Measurements from ENCODE around the gene ARMC9. TPM values are rescaled to one million over a fixed set of nuclear protein-coding genes. Genes with fewer than 3 reads are reported as not detected.

The ARMC9 gene
- total and polyA plus RNA-seq, 8 donors: 11.4 to 40.6 (median 13.9) TPM

GRCh38 chr2:231411831-231412617 is 213.6 kb downstream of the ARMC9 start:
- Histone ChIP-seq H3K4me1 (peaks cover 5 to 9% of the 10 kb centered on the region in 2 donors), H3K4me3 (peak overlapping the region; percentile 41 to 49), H3K9me3 (peaks cover 0 to 4% of the 10 kb centered on the region in 2 donors), H3K27me3 (peaks cover 0 to 48% of the 10 kb centered on the region in 2 donors), H3K36me3 (no peaks in the 10 kb centered on the region), H3K27ac (no peak overlapping the region)
- DNase-seq: peak; percentile 76 to 94 (median 88)
- peak; percentile 99 for ATAC-seq
- intact Hi-C loops (cut with DNase I): loop anchor here in 1 of 2 donors (10.0 kb wide), 2 partner anchors 177 to 307 kb away; no protein-coding TSS in a partner anchor
- TF ChIP-seq CTCF (IDR thresholded peaks at IDR 0.05): peak; percentile 70 to 84

GRCh38 chr2:231412618-231412963 is 214.2 kb downstream of the ARMC9 start:
- ATAC-seq: no peak
- Histone ChIP-seq H3K27me3 (peaks cover 0 to 48% of the 10 kb centered on the region in 2 donors), H3K9me3 (peaks cover 0 to 4% of the 10 kb centered on the region in 2 donors), H3K27ac (no peak overlapping the region), H3K4me3 (peak overlapping the region; percentile 41 to 49), H3K4me1 (peaks cover 5 to 9% of the 10 kb centered on the region in 2 donors), H3K36me3 (no peaks in the 10 kb centered on the region)
- no peak for TF ChIP-seq CTCF (IDR thresholded peaks at IDR 0.05)
- intact Hi-C loops (cut with DNase I): loop anchor here in 1 of 2 donors (10.0 kb wide), 2 partner anchors 178 to 308 kb away; no protein-coding TSS in a partner anchor
- no peak for DNase-seq

- H3K27ac ChIP-seq: no peak overlapping the region
- H3K4me1 ChIP-seq: peaks cover 5 to 9% of the 10 kb centered on the region in 2 donors
- H3K36me3 ChIP-seq: no peaks in the 10 kb centered on the region
- intact Hi-C loops (cut with DNase I): loop anchor here in 1 of 2 donors (10.0 kb wide), 2 partner anchors 179 to 309 kb away; no protein-coding TSS in a partner anchor
- peaks cover 0 to 48% of the 10 kb centered on the region in 2 donors for H3K27me3 ChIP-seq
- peaks cover 0 to 4% of the 10 kb centered on the region in 2 donors for H3K9me3 ChIP-seq
- DNase-seq: no peak
- no peak for ATAC-seq
- TF ChIP-seq CTCF (IDR thresholded peaks at IDR 0.05): no peak
- no peak overlapping the region for H3K4me3 ChIP-seq
Observed at GRCh38 chr2:231413456-231413855, 215.0 kb downstream of the ARMC9 start.

GRCh38 chr2:231413921-231414476 is 215.6 kb downstream of the ARMC9 start:
- no peak for DNase-seq
- H3K27ac ChIP-seq: no peak overlapping the region
- peaks cover 0 to 54% of the 10 kb centered on the region in 2 donors for H3K27me3 ChIP-seq
- no peak for TF ChIP-seq CTCF (IDR thresholded peaks at IDR 0.05)
- no peak for ATAC-seq
- intact Hi-C loops (cut with DNase I): loop anchor here in 1 of 2 donors (10.0 kb wide), 2 partner anchors 179 to 309 kb away; no protein-coding TSS in a partner anchor
- H3K9me3 ChIP-seq: peaks cover 0 to 4% of the 10 kb centered on the region in 2 donors
- peaks cover 5 to 9% of the 10 kb centered on the region in 2 donors for H3K4me1 ChIP-seq
- H3K36me3 ChIP-seq: no peaks in the 10 kb centered on the region
- no peak overlapping the region for H3K4me3 ChIP-seq

GRCh38 chr2:231415029-231415428 is 216.6 kb downstream of the ARMC9 start:
- ATAC-seq (no peak), DNase-seq (no peak)
- Histone ChIP-seq H3K4me1 (peaks cover 5 to 9% of the 10 kb centered on the region in 2 donors), H3K4me3 (no peak overlapping the region), H3K27me3 (peaks cover 0 to 56% of the 10 kb centered on the region in 2 donors), H3K36me3 (no peaks in the 10 kb centered on the region), H3K9me3 (peaks cover 0 to 4% of the 10 kb centered on the region in 2 donors), H3K27ac (no peak overlapping the region)
- TF ChIP-seq CTCF (IDR thresholded peaks at IDR 0.05): no peak
- intact Hi-C loops (cut with DNase I): loop anchor here in 1 of 2 donors (10.0 kb wide), 2 partner anchors 180 to 310 kb away; no protein-coding TSS in a partner anchor
